MM.1S (cell line): ENCODE data around the gene USF1.

Source experiments
- EZH2 ChIP-seq: fragments of 300-600 bp; sonication (generic); optimal IDR thresholded peaks from 2 replicates; pipeline ENCODE3; 2017; ENCODE audit warnings: low read depth, mild to moderate bottlenecking, antibody characterized with exemption, low read length, mixed read lengths
- TF ChIP-seq, protein P1 (sequence below): fragments of 300-600 bp; sonication (generic); IDR thresholded peaks from 2 replicates; pipeline ENCODE4 v1.5.1; 2016; ENCODE audit warnings: antibody characterized with exemption, low read length, mixed read lengths

DNA sequence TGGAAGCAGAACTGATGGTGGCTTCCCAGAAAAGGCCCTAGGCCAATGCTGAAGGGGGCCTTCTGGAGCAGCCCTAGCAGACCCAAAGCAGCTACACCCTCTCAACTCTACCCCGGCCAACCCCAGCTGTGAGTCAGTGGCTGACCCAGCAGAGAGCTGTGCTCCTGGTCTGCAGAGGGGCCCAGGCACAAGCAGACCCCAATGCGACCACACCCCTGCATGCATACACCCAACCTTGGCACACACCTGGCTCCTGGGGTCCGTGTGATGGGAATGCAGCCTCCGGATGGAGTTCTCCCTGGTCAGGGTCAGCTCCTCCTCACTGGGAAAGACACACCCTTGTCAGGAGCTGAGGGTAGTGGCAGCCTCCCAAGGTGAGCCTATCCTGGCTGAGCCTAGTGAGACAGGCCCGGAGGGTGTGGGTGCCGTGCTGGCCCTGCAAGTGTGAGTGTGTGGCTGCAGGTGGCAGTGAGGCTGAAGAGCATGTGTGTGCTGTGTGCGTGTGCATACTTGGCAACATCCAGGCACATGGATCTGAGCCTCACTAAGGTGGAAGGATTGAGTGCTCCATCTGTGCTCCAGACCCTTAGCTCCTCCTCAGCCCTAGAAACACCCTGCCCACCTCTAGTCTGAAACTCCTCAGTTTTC, 27.8 kb upstream of the USF1 start:
- TF ChIP-seq, protein P1, sequence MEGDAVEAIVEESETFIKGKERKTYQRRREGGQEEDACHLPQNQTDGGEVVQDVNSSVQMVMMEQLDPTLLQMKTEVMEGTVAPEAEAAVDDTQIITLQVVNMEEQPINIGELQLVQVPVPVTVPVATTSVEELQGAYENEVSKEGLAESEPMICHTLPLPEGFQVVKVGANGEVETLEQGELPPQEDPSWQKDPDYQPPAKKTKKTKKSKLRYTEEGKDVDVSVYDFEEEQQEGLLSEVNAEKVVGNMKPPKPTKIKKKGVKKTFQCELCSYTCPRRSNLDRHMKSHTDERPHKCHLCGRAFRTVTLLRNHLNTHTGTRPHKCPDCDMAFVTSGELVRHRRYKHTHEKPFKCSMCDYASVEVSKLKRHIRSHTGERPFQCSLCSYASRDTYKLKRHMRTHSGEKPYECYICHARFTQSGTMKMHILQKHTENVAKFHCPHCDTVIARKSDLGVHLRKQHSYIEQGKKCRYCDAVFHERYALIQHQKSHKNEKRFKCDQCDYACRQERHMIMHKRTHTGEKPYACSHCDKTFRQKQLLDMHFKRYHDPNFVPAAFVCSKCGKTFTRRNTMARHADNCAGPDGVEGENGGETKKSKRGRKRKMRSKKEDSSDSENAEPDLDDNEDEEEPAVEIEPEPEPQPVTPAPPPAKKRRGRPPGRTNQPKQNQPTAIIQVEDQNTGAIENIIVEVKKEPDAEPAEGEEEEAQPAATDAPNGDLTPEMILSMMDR = no peak
- TF ChIP-seq EZH2 = no peak
